Stomach (tissue), 9 donors: Measurements from ENCODE around the gene SYS1. TPM values are rescaled to one million over a fixed set of nuclear protein-coding genes. Genes with fewer than 3 reads are reported as not detected.
A peak's percentile ranks its signal among the peaks of the same experiment; 100 is the strongest.

Experiments
- DNase-seq, 2 donors: peaks; one replicate each; pipeline versions ENCODE4 v3.0.0 to v3.0.0-alpha.2; 2013 to 2019
- H3K27ac ChIP-seq, 5 donors: fragments of 200-600 bp in 4 of 5; sonication (generic) in 4 of 5; one replicate each; pipeline ENCODE4 v1.5.1; 2013 to 2019; ENCODE audit warnings: mild to moderate bottlenecking in 1 of 5, moderate library complexity in 1 of 5
- H3K27me3 ChIP-seq, 3 donors: fragments of 200-600 bp; sonication (generic); one replicate each; pipeline ENCODE4 v1.5.1; 2017 to 2019; ENCODE audit warnings: mixed run types in 1 of 3
- H3K36me3 ChIP-seq, 4 donors: fragments of 200-600 bp; sonication (generic); 1 replicate in 3 of 4; 2 replicates in 1 of 4; pipeline ENCODE4 v1.5.1; 2016 to 2019
- H3K4me1 ChIP-seq, 4 donors: fragments of 200-600 bp; sonication (generic); one replicate each; pipeline ENCODE4 v1.5.1; 2016 to 2019
- H3K4me3 ChIP-seq, 4 donors: fragments of 200-600 bp; sonication (generic) in 3 of 4; one replicate each; pipeline ENCODE4 v1.5.1; 2016 to 2019; ENCODE audit warnings: mild to moderate bottlenecking in 1 of 4
- H3K9me3 ChIP-seq, 4 donors: fragments of 200-600 bp; sonication (generic); one replicate each; pipeline ENCODE4 v1.5.1; 2016 to 2019
- CTCF ChIP-seq, 7 experiments: fragments of 450-650 bp in 4 of 7; fragments of 200-600 bp in 3 of 7; sonication (generic) in 3 of 7; IDR thresholded peaks; one replicate each; pipeline ENCODE4 v1.5.1; 2016 to 2019; ENCODE audit warnings: antibody characterized with exemption in 7 of 7, control low read depth in 2 of 7, mild to moderate bottlenecking in 1 of 7
- EP300 ChIP-seq: sonication (generic); formaldehyde crosslinking; IDR thresholded peaks from one replicate; pipeline ENCODE4 v1.6.1; 2017; ENCODE audit warnings: antibody characterized with exemption
- POLR2A ChIP-seq, 4 donors: fragments of 450-650 bp; IDR thresholded peaks; one replicate each; pipeline ENCODE4 v1.6.1; 2016; ENCODE audit warnings: antibody characterized with exemption in 4 of 4, control low read depth in 2 of 4, mild to moderate bottlenecking in 1 of 4, moderate library complexity in 1 of 4
- POLR2AphosphoS5 ChIP-seq, 3 donors: sonication (generic); formaldehyde crosslinking; IDR thresholded peaks; one replicate each; pipeline ENCODE4 v1.6.1; 2016; ENCODE audit warnings: antibody characterized with exemption in 3 of 3
- WGBS, 5 donors: extraction: QIAGEN DNeasy Blood & Tissue Kit in 3 of 5; methylation state at CpG; one replicate each; pipeline versions ENCODE4 v1.1.5 to v1.1.7; 2013 to 2018; 5-methylcytosine and 5-hydroxymethylcytosine counted together
- intact Hi-C: fragments of 100-400 bp; cut with DNase I; formaldehyde crosslinking; loops from one replicate; pipeline ENCODE4 v1.15.1; 2023; ENCODE audit warnings: low total_unique reads
- polyA plus RNA-seq, 3 donors: library from polyadenylated mRNA; stranded (reverse); fragments of 200-250 nt; gene quantifications; one replicate each; pipeline ENCODE4 v1.2.3, GENCODE V29; 2013
- total RNA-seq, 5 donors: library from RNA; depleted of rRNA; stranded (reverse); fragments of >200 nt; gene quantifications; one replicate each; pipeline versions ENCODE4 v1.1.0 to v1.2.3, GENCODE V29; 2014 to 2016
- donor health status: healthy with polysubstance abuse.
- donor health status: Bipolar disorder and iron deficiency.
- donor health status: healthy.

The SYS1 gene
- total and polyA plus RNA-seq, 8 donors: 11.2 to 119 (median 21.5) TPM

- H3K27ac ChIP-seq: peak overlapping the region in 2 of 5 donors; percentile 61 to 95
- no peaks in the 10 kb centered on the region for H3K36me3 ChIP-seq
- 81 to 100% (median 91%) methylated on average over 1 of the region's 1 CpG for WGBS, 5 donors
- H3K4me1 ChIP-seq: peaks cover 13 to 34% (median 23%) of the 10 kb centered on the region in 4 donors
- DNase-seq: no peak
- H3K9me3 ChIP-seq: no peaks in the 10 kb centered on the region
- TF ChIP-seq POLR2A (IDR thresholded peaks at IDR 0.05) (no peak), EP300 (no peak), POLR2AphosphoS5 (IDR thresholded peaks at IDR 0.05) (no peak), CTCF (IDR thresholded peaks at IDR 0.05) (no peak)
- H3K27me3 ChIP-seq: no peaks in the 10 kb centered on the region
- no peak overlapping the region for H3K4me3 ChIP-seq
- intact Hi-C loops: no loop called here
These were observed 9.2 kb upstream of the SYS1 start for GRCh38 chr20:45353746-45354145.

- Histone ChIP-seq H3K27ac (peak overlapping the region in 4 of 5 donors; percentile 50 to 95 (median 60)), H3K27me3 (no peaks in the 10 kb centered on the region), H3K4me1 (peaks cover 20 to 34% (median 27%) of the 10 kb centered on the region in 4 donors), H3K4me3 (no peak overlapping the region), H3K36me3 (no peaks in the 10 kb centered on the region), H3K9me3 (no peaks in the 10 kb centered on the region)
- TF ChIP-seq POLR2AphosphoS5 (IDR thresholded peaks at IDR 0.05) (no peak), CTCF (IDR thresholded peaks at IDR 0.05) (no peak), EP300 (no peak), POLR2A (IDR thresholded peaks at IDR 0.05) (no peak)
- intact Hi-C loops: no loop called here
- no peak for DNase-seq
- 62 to 77% (median 72%) methylated on average over 9 of the region's 9 CpGs for WGBS, 5 donors
These were observed 8.3 kb upstream of the SYS1 start for GRCh38 chr20:45354423-45355208.

DNA sequence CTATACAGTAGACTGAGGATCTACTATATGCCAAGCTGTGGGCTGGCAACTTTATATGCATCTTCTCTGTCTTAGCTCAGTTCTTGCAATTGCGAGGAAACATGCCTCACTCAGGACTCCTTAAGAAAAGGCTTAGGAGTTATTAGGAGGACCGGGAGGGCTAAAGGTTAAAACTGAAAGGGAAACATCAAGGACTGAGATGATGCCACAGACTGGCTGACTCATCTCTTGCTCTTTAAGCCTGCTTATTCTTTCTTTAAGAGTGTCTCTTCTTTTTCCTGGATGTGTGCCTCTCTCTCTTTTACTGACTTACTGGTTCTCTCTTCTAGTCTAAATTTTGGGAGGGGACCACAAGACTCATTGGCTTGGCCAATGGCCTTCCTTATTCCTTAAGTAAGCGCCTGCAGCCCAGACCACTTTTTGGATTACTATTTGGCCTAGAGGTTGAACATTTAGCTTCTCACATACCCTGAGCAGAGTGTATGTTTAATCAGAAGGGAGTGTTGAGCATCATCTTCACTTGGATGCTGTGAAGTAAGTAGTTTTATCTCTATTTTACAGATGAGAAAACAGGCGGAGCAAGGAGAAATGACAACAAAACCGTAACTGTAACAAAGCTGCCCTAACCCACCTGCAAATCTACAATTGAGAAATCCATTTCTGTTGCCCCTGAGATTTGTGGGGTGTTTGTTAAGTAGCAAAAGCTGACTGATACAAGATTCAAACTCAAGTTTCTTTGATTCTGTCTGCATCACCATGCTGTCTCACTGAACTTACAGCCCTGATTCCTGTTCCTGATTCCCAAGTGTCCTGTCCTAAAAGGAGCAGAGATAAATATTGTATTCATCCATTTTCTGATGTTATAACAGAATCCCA lies 7.5 kb upstream of the SYS1 start:
- DNase-seq: no peak
- Histone ChIP-seq H3K4me3 (no peak overlapping the region), H3K4me1 (peaks cover 27 to 42% (median 35%) of the 10 kb centered on the region in 4 donors), H3K27me3 (no peaks in the 10 kb centered on the region), H3K36me3 (no peaks in the 10 kb centered on the region), H3K9me3 (no peaks in the 10 kb centered on the region), H3K27ac (peak overlapping the region in 4 of 5 donors; percentile 50 to 95 (median 60))
- peak in 1 of 3 donors; percentile 53 for TF ChIP-seq POLR2AphosphoS5 (IDR thresholded peaks at IDR 0.05)
- no peak for TF ChIP-seq EP300
- 55 to 83% (median 76%) methylated on average over 5 of the region's 5 CpGs for WGBS, 5 donors
- intact Hi-C loops: no loop called here

DNA sequence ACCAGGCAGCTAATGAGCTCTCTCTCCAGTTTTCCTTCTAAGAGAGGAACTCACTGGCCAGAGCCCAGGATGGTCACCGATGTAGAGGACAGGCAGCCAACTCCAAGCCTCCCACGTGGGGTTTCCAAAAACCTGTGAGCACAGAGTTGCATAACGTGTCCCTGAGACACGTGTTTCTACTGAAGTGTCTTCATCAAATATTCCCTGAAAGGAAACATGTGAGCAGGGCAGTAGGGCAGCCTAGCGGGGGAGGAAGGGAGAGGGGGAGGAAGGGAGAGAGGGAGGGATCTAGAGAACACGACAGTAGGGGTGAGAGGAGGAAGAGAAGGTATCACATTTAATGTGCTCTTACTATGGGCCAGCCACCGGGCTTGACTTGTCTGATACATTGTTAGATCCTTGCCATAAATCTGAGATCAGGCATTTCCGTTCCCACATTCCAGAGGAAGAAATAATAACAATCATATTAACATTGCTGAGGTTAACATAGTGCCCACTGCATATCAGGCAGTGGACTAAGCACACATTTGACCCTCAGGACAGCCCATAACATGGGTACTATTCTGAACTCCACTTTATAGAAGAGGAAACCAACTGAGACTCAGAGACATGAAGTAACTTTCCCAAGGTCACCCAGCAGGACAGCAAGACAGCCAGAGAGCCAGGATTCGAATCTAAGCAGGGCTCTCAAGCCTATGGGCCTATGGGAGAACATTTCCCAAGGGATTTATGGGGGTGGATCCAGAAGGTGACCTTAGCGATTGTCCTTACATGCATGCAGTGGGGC lies 4.5 kb upstream of the SYS1 start:
- Histone ChIP-seq H3K4me1 (peaks cover 45 to 63% (median 52%) of the 10 kb centered on the region in 4 donors), H3K9me3 (no peaks in the 10 kb centered on the region), H3K36me3 (no peaks in the 10 kb centered on the region), H3K4me3 (no peak overlapping the region), H3K27ac (peak overlapping the region; percentile 7 to 97 (median 95)), H3K27me3 (no peaks in the 10 kb centered on the region)
- TF ChIP-seq POLR2AphosphoS5 (IDR thresholded peaks at IDR 0.05) (peak; percentile 46 to 98 (median 88)), EP300 (peak; percentile 44), CTCF (IDR thresholded peaks at IDR 0.05) (no peak)
- intact Hi-C loops: no loop called here
- 24 to 50% (median 39%) methylated on average over 10 of the region's 10 CpGs for WGBS, 5 donors
- DNase-seq: peak in 1 of 2 donors; percentile 58
